Measurements from ENCODE around the gene RUNX1.

Gene RUNX1

GRCh38 chr21:34838956-34839820, 209.9 kb downstream of the RUNX1 start:
- no peak overlapping the region for H3K4me3 ChIP-seq (ENCODE audit: low read depth, low read length)
- DNase-seq (ENCODE audit: low read depth) = peak; percentile 36
- TF ChIP-seq CTCF (IDR thresholded peaks at IDR 0.05; ENCODE audit: low read depth, low read length) (no peak), MYC (IDR thresholded peaks at IDR 0.05; ENCODE audit: low read depth, low read length) (no peak), POLR2A (IDR thresholded peaks at IDR 0.05; ENCODE audit: extremely low read depth, insufficient read length) (no peak)
- TF ChIP-seq, protein P1, sequence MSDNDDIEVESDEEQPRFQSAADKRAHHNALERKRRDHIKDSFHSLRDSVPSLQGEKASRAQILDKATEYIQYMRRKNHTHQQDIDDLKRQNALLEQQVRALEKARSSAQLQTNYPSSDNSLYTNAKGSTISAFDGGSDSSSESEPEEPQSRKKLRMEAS (IDR thresholded peaks at IDR 0.05; ENCODE audit: low read depth, low read length) = no peak

GRCh38 chr21:34836933-34837505, 212.1 kb downstream of the RUNX1 start:
- TF ChIP-seq CTCF (IDR thresholded peaks at IDR 0.05; ENCODE audit: low read depth, low read length) = no peak
- TF ChIP-seq, protein P1 (IDR thresholded peaks at IDR 0.05; ENCODE audit: low read depth, low read length) = no peak
- TF ChIP-seq POLR2A (IDR thresholded peaks at IDR 0.05; ENCODE audit: extremely low read depth, insufficient read length) = no peak
- no peak for TF ChIP-seq MYC (IDR thresholded peaks at IDR 0.05; ENCODE audit: low read depth, low read length)
- peak overlapping the region; percentile 39 for H3K4me3 ChIP-seq (ENCODE audit: low read depth, low read length)
- DNase-seq (ENCODE audit: low read depth) = no peak

DNA sequence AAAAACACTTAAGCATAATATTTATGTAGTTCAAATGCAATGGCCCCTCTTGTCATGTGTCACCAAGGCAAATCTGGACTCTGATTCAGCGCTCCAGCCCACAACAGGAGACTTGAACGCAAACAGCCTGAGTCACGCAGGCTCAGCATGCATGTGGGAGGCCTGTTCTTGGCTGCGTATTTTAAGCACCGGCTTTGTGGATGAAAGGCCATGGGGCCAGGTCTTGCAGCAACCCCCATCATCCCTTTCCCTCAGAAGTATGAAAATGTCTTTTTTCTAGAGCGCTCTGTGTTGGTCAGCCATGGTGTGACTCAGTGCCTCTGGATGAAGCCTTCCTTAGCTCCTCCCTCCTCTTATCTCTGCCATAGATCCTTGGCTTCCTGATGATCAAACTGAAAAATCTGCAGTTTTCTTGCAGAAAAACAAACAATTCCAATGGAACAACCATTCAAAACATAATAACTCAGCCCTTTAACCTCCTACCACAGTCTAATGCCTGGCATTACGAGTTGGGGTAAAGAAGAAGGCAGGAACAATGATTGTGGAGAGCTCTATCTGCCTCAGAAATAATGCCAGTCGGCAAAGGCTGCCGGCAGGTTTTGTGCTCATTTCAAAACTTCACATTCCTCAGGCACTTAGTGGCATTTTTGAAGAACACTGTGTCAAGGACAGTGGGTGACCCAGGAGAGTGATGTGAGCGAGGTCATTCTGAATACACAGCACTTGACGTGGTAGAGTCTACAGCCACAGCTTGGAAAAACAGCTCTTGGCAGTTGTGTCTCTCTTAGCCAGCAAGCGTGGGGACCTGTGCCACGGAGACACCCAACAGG, 212.8 kb downstream of the RUNX1 start:
- TF ChIP-seq MYC (IDR thresholded peaks at IDR 0.05; ENCODE audit: low read depth, low read length) = no peak; the same call in 1 of the 2 replicates
- TF ChIP-seq, protein P1 (IDR thresholded peaks at IDR 0.05; ENCODE audit: low read depth, low read length) = peak; percentile 82
- peak overlapping the region; percentile 39 for H3K4me3 ChIP-seq (ENCODE audit: low read depth, low read length)
- peak; percentile 96 for DNase-seq (ENCODE audit: low read depth)

GRCh38 chr21:34835526-34835925, 213.6 kb downstream of the RUNX1 start:
- TF ChIP-seq, protein P1 (IDR thresholded peaks at IDR 0.05; ENCODE audit: low read depth, low read length) = peak; percentile 53; the same call in 1 of the 2 replicates
- TF ChIP-seq POLR2A (IDR thresholded peaks at IDR 0.05; ENCODE audit: extremely low read depth, insufficient read length) (no peak), MYC (IDR thresholded peaks at IDR 0.05; ENCODE audit: low read depth, low read length) (peak; percentile 81)
- DNase-seq (ENCODE audit: low read depth) = peak; percentile 97
- no peak overlapping the region for H3K4me3 ChIP-seq (ENCODE audit: low read depth, low read length)

DNA sequence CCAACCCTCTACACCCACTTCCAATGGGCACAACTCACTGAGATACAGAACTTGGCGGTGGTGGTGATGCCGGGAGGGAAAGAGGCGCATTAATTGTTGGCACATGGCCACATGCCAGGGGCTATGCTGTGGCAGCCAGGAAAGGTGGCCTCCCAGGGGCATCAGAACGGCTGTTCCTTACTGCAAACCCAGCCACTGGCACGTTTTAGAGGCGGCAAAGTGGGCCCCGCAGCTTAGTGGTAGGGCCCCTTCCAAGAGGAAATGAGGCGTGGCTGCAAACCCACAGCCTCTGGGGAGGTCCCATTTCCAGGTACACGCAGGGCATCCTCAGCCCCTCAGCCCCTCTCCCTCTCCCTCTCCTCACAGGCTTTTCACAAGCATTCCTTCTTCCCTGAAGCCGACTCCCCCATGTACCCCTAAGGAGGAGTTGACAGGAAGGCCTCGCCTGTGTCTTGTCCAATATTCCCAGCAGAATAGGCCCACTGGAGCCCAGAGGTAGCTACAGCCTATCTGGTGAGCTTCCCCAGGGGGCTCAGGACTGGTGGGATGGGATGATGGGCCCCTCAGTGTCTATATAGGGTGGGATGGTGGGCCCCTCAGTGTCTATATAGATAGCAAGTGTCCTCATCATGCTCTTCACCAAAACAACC, 214.1 kb downstream of the RUNX1 start:
- TF ChIP-seq, protein P1 (IDR thresholded peaks at IDR 0.05; ENCODE audit: low read depth, low read length) = peak; percentile 77
- no peak for TF ChIP-seq CTCF (IDR thresholded peaks at IDR 0.05; ENCODE audit: low read depth, low read length)
- peak overlapping the region; percentile 7 for H3K4me3 ChIP-seq (ENCODE audit: low read depth, low read length)
- DNase-seq (ENCODE audit: low read depth) = peak; percentile 87

DNA sequence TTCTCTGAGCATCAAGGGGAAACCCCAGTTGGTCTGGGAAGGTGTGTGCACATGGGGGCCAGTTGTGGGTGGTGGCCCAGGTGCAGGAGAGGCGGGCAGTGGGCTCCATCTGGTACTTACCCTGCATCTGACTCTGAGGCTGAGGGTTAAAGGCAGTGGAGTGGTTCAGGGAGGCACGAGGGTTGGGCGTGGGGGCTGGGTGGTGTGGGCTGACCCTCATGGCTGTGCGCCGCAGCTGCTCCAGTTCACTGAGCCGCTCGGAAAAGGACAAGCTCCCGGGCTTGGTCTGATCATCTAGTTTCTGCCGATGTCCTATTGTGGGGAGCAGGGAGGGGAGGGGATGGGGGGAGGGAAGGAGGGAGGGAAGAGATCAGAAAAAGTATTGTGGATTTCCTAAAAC, 214.8 kb downstream of the RUNX1 start:
- no peak overlapping the region for H3K4me3 ChIP-seq (ENCODE audit: low read depth, low read length)
- no peak for DNase-seq (ENCODE audit: low read depth)
- TF ChIP-seq CTCF (IDR thresholded peaks at IDR 0.05; ENCODE audit: low read depth, low read length) (no peak), POLR2A (IDR thresholded peaks at IDR 0.05; ENCODE audit: extremely low read depth, insufficient read length) (no peak), MYC (IDR thresholded peaks at IDR 0.05; ENCODE audit: low read depth, low read length) (no peak)
- TF ChIP-seq, protein P1 (IDR thresholded peaks at IDR 0.05; ENCODE audit: low read depth, low read length) = no peak
